Endothelial cell of umbilical vein (primary cell): ENCODE measurements around the gene STN1. TPM values are rescaled to one million over a fixed set of nuclear protein-coding genes. Genes with fewer than 3 reads are reported as not detected.

ENCODE experiments used
- BruUV-seq: library from RNA; stranded (reverse); fragments of 400-500 nt; replicated peaks from 2 replicates; lab custom pipeline; 2021; lab: Mats Ljungman, UMichigan
- CTCF ChIA-PET: fragments of 300-600, 350-600 bp; sonication (Branson Sonifier 250); formaldehyde crosslinking; loops from one replicate; lab custom pipeline; 2021; ENCODE audit warnings: antibody characterized with exemption, inconsistent platforms; lab: Charles Lee
- POLR2A ChIA-PET: fragments of 300-600, 350-600 bp; sonication (Branson Sonifier 250); formaldehyde crosslinking; loops from one replicate; lab custom pipeline; 2021; ENCODE audit warnings: antibody characterized with exemption, inconsistent platforms; lab: Charles Lee
- DNase-seq: peaks from one replicate; pipeline ENCODE4 v3.0.0-alpha.2; 2011; ENCODE audit warnings: low read depth, low spot score
- FAIRE-seq: peaks from 2 replicates; lab custom pipeline; 2011; peaks lifted over from hg19 to GRCh38; lab: Jason Lieb, UNC
- H2AFZ ChIP-seq: 2 replicates; pipeline ENCODE4 v1.6.0; 2012; ENCODE audit warnings: low read depth, low read length, control low read depth, inconsistent platforms
- H3K27ac ChIP-seq: 2 replicates; pipeline ENCODE4 v1.5.1; 2011; ENCODE audit warnings: low read depth, mild to moderate bottlenecking, control low read depth, low read length, moderate library complexity; ENCODE audit not compliant: insufficient read depth
- H3K27me3 ChIP-seq, 2 experiments: 2 replicates each; pipeline versions ENCODE4 v1.6.0 to v1.6.1; 2011; ENCODE audit warnings: low read length in 2 of 2, mixed read lengths in 1 of 2; ENCODE audit not compliant: control insufficient read depth in 2 of 2, insufficient read depth in 2 of 2
- H3K36me3 ChIP-seq, 2 experiments: 2 replicates in 1 of 2; 3 replicates in 1 of 2; pipeline ENCODE4 v1.5.1; 2011; ENCODE audit warnings: low read length in 2 of 2, mild to moderate bottlenecking in 1 of 2, moderate library complexity in 1 of 2; ENCODE audit not compliant: control insufficient read depth in 2 of 2, insufficient read depth in 2 of 2; ENCODE audit errors: extremely low read depth in 1 of 2
- H3K4me1 ChIP-seq: 3 replicates; pipeline ENCODE4 v1.5.1; 2011; ENCODE audit warnings: mild to moderate bottlenecking, low read length; ENCODE audit not compliant: control insufficient read depth, insufficient read depth; ENCODE audit errors: extremely low read depth
- H3K4me2 ChIP-seq: 2 replicates; pipeline ENCODE4 v1.6.1; 2011; ENCODE audit warnings: low read length, control low read depth, mixed read lengths; ENCODE audit not compliant: insufficient read depth
- H3K4me3 ChIP-seq, 3 experiments: fragments of 200-600 bp in 1 of 3; sonication (generic), shearing (Covaris generic) in 1 of 3; replicated peaks in 1 of 3; 2 replicates each; pipeline ENCODE4 v1.5.1; 2011 to 2016; ENCODE audit warnings: control low read depth in 3 of 3, low read length in 3 of 3, mild to moderate bottlenecking in 2 of 3, inconsistent platforms in 1 of 3, low read depth in 1 of 3, moderate library complexity in 1 of 3; ENCODE audit not compliant: insufficient read depth in 1 of 3
- H3K79me2 ChIP-seq: 2 replicates; pipeline ENCODE4 v1.6.0; 2012; ENCODE audit warnings: low read length, inconsistent platforms; ENCODE audit not compliant: control insufficient read depth, insufficient read depth
- H3K9ac ChIP-seq: replicated peaks from 2 replicates; pipeline ENCODE3; 2011; ENCODE audit warnings: low read length, control low read depth; ENCODE audit not compliant: insufficient read depth; ENCODE audit errors: extremely low read depth
- H3K9me1 ChIP-seq: replicated peaks from 3 replicates; pipeline ENCODE4 v1.6.0; 2011; ENCODE audit warnings: mild to moderate bottlenecking, low read length; ENCODE audit not compliant: control insufficient read depth, insufficient read depth; ENCODE audit errors: extremely low read depth
- H3K9me3 ChIP-seq: replicated peaks from 2 replicates; pipeline ENCODE4 v1.5.1; 2012; ENCODE audit warnings: low read length, inconsistent platforms; ENCODE audit not compliant: control insufficient read depth, insufficient read depth
- H4K20me1 ChIP-seq: replicated peaks from 2 replicates; pipeline ENCODE3; 2011; ENCODE audit warnings: mild to moderate bottlenecking, low read length; ENCODE audit not compliant: control insufficient read depth, insufficient read depth; ENCODE audit errors: extremely low read depth
- EZH2 ChIP-seq: IDR thresholded peaks from 2 replicates; pipeline ENCODE4 v1.6.1; 2012; ENCODE audit warnings: borderline replicate concordance, low read depth, mild to moderate bottlenecking, moderate library complexity, low read length, inconsistent platforms; ENCODE audit not compliant: severe bottlenecking
- JUN ChIP-seq: IDR thresholded peaks from 2 replicates; pipeline ENCODE4 v1.6.1; 2011; ENCODE audit warnings: borderline replicate concordance, low read depth; ENCODE audit not compliant: insufficient read length, insufficient read depth
- POLR2AphosphoS5 ChIP-seq: IDR thresholded peaks from 2 replicates; pipeline ENCODE4 v1.6.1; 2012; ENCODE audit warnings: low read depth, mild to moderate bottlenecking, control low read depth, low read length, moderate library complexity; ENCODE audit not compliant: insufficient read depth
- dilution Hi-C: fragments of 300-500 bp; cut with MboI; formaldehyde crosslinking; loops from one replicate; pipeline ENCODE4 v1.15.0; 2019; ENCODE audit warnings: low sequenced_read_pairs; ENCODE audit not compliant: extremely low pct_ligation_motif_present
- intact Hi-C: fragments of 100-400 bp; cut with micrococcal nuclease; formaldehyde crosslinking; loops from one replicate; pipeline ENCODE4 v1.10.0; 2022
- polyA plus RNA-seq, 4 experiments: library from polyadenylated mRNA; depleted of rRNA in 3 of 4; stranded (reverse) in 3 of 4; unstranded in 1 of 4; fragments of >200 nt; gene quantifications; 2 replicates each; pipeline versions ENCODE4 v1.2.1 to v1.2.3, GENCODE V29; 2011 to 2012; ENCODE audit warnings: missing spikeins in 1 of 4
- total RNA-seq: library from RNA; stranded (reverse); gene quantifications from 2 replicates; pipeline ENCODE4 v1.2.3, GENCODE V29; 2021

The STN1 gene
- total and polyA plus RNA-seq, 2 donors (not counting 3 experiments of a cell fraction or from before 2014, with no cell fraction given) = 10.8 to 15.3 TPM

GRCh38 chr10:103933557-103934121 is 15.7 kb upstream of the STN1 start:
- ChIA-PET CTCF (no interaction called here), POLR2A (no interaction called here)
- Histone ChIP-seq H3K9ac (no peak overlapping the region), H3K9me1 (no peaks in the 10 kb centered on the region), H3K4me1 (no peaks in the 10 kb centered on the region), H3K27me3 (no peaks in the 10 kb centered on the region), H3K27ac (no peak overlapping the region), H3K36me3 (no peaks in the 10 kb centered on the region), H3K9me3 (no peaks in the 10 kb centered on the region), H3K79me2 (no peaks in the 10 kb centered on the region), H3K4me3 (no peak overlapping the region), H4K20me1 (no peaks in the 10 kb centered on the region), H2AFZ (no peak overlapping the region), H3K4me2 (no peak overlapping the region)
- intact Hi-C loops = no loop called here
- DNase-seq (no peak), FAIRE-seq (no peak)
- dilution Hi-C loops = no loop called here
- BruUV-seq = no TSS peak
- TF ChIP-seq JUN = no peak

GRCh38 chr10:103932971-103933370 is 15.0 kb upstream of the STN1 start:
- Histone ChIP-seq H3K27ac (no peak overlapping the region), H3K36me3 (no peaks in the 10 kb centered on the region), H3K27me3 (no peaks in the 10 kb centered on the region), H3K4me1 (no peaks in the 10 kb centered on the region), H2AFZ (no peak overlapping the region), H3K9me3 (no peaks in the 10 kb centered on the region), H3K79me2 (no peaks in the 10 kb centered on the region), H3K4me2 (no peak overlapping the region), H3K9ac (no peak overlapping the region), H3K9me1 (no peaks in the 10 kb centered on the region), H3K4me3 (no peak overlapping the region), H4K20me1 (no peaks in the 10 kb centered on the region)
- no TSS peak for BruUV-seq
- no peak for TF ChIP-seq EZH2
- no peak for TF ChIP-seq POLR2AphosphoS5
- POLR2A ChIA-PET = no interaction called here
- CTCF ChIA-PET = no interaction called here
- intact Hi-C loops (no loop called here), dilution Hi-C loops (no loop called here)
- FAIRE-seq (no peak), DNase-seq (no peak)
